ENCODE measurements around the gene ZNF784.

- TF ChIP-seq GTF2F1 (IDR thresholded peaks at IDR 0.05; ENCODE audit: borderline replicate concordance, low read depth, low read length): no peak
- peak; percentile 100 for TF ChIP-seq CTCF (IDR thresholded peaks at IDR 0.05; ENCODE audit: control extremely low read depth in 1 of 3, insufficient read depth in 1 of 3, low read depth in 1 of 3, low read length in 3 of 3)
- TF ChIP-seq BACH1 (IDR thresholded peaks at IDR 0.05; ENCODE audit: low read length): no peak
- no peak for TF ChIP-seq SIX5 (IDR thresholded peaks at IDR 0.05; ENCODE audit: low read depth, low read length)
- TF ChIP-seq CTBP2 (IDR thresholded peaks at IDR 0.05; ENCODE audit: borderline replicate concordance, insufficient read depth, insufficient read length, low read length): no peak
- no peak for TF ChIP-seq EZH2 (IDR thresholded peaks at IDR 0.05; ENCODE audit: low read depth, low read length, severe bottlenecking)
- no peak for TF ChIP-seq BRCA1 (IDR thresholded peaks at IDR 0.05; ENCODE audit: low read depth, low read length)
- peak in 1 of 2 experiments; percentile 53; a peak in 2 of 3 replicates for TF ChIP-seq POLR2A (IDR thresholded peaks at IDR 0.05; ENCODE audit: control extremely low read depth in 1 of 2, low read depth in 2 of 2, low read length in 2 of 2)
- peak; percentile 47; the same call in 1 of the 2 replicates for TF ChIP-seq TBP (IDR thresholded peaks at IDR 0.05; ENCODE audit: low read depth, low read length)
- no peak for TF ChIP-seq EP300 (IDR thresholded peaks at IDR 0.05; ENCODE audit: borderline replicate concordance in 1 of 2, low read depth in 2 of 2, low read length in 2 of 2)
These were observed 29.4 kb upstream of the ZNF784 start for GRCh38 chr19:55653651-55654322.
